Measurements from ENCODE around the gene RABGAP1. TPM values are rescaled to one million over a fixed set of nuclear protein-coding genes. Genes with fewer than 3 reads are reported as not detected.

Gene RABGAP1
- polyA plus RNA-seq, 1 donor from 2014 or later, result 67.8 TPM

DNA sequence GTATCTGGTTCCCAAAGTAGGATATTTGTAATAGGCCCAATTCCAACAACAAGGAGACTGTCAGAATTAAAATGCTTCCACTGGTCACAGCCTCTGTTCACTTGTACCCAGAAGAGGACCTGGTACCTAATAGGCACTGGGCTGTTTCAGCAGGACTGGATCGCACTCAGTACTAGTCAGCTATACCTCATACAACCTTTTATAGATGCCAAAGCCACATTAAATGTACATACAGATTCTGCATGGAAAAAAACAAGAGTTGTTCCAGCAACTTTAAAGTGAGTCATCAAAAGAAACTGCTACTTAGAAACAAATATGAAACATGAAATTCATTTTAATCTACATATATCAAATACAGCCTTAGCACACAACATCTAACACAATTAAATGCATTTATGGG is 180.1 kb downstream of the RABGAP1 start:
- Histone ChIP-seq H3K9me2 (ENCODE audit: insufficient read depth, low read length) (no peaks in the 10 kb centered on the region), H3K4me3 (ENCODE audit: low read length) (no peak overlapping the region), H3K4me2 (ENCODE audit: low read length) (no peak overlapping the region), H3K9me3 (ENCODE audit: low read length) (no peaks in the 10 kb centered on the region), H3F3A (ENCODE audit: insufficient read depth, low read length, poor library complexity, severe bottlenecking) (no peaks in the 10 kb centered on the region), H3K9ac (ENCODE audit: low read length) (no peak overlapping the region), H3K27ac (ENCODE audit: low read length) (no peak overlapping the region), H3K79me2 (replicated peaks; ENCODE audit: insufficient read depth, low read length) (no peaks in the 10 kb centered on the region), H2AFZ (ENCODE audit: low read depth, low read length) (no peak overlapping the region), H4K20me1 (ENCODE audit: insufficient read depth) (no peaks in the 10 kb centered on the region), H3K36me3 (ENCODE audit: insufficient read depth, low read length) (no peaks in the 10 kb centered on the region), H3K27me3 (ENCODE audit: insufficient read depth, low read depth, low read length) (no peaks in the 10 kb centered on the region)
- no peak for TF ChIP-seq TAF1 (IDR thresholded peaks at IDR 0.05; ENCODE audit: low read depth)
- no peak for TF ChIP-seq CTCF (IDR thresholded peaks at IDR 0.05; ENCODE audit: poor library complexity, severe bottlenecking)

DNA sequence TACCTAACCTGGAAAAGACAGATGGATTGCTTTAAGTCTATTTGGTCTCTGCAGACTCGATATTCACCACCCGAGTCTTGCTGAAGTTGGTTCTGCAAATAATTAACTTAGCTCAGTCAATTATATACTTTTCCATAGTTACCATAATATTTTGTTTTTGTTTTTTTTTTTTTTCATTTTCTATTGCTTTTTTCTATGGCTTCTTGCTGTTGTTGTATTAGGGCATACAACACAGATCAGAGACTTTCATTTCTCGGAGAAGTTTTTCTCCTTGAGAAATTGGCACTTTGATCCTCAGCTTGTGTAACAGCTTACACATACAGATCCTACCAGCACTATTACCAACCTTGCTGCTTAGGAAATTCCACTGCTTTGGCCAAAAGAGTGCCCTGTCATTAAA is 180.6 kb downstream of the RABGAP1 start:
- H4K20me1 ChIP-seq (ENCODE audit: insufficient read depth), result no peaks in the 10 kb centered on the region
- TF ChIP-seq REST (IDR thresholded peaks at IDR 0.05; ENCODE audit: borderline replicate concordance), result no peak
- no peak for TF ChIP-seq POLR2AphosphoS5 (IDR thresholded peaks at IDR 0.05)
- TF ChIP-seq SMC3 (conservative IDR thresholded peaks at IDR 0.05; ENCODE audit: poor library complexity), result no peak
- no peak for TF ChIP-seq EP300 (conservative IDR thresholded peaks at IDR 0.05; ENCODE audit: poor library complexity, severe bottlenecking)
- no peak for TF ChIP-seq RAD21 (conservative IDR thresholded peaks at IDR 0.05)
- no peak for TF ChIP-seq CTCF (IDR thresholded peaks at IDR 0.05; ENCODE audit: poor library complexity, severe bottlenecking)
- TF ChIP-seq TAF1 (IDR thresholded peaks at IDR 0.05; ENCODE audit: low read depth), result no peak
- TF ChIP-seq EZH2 (IDR thresholded peaks at IDR 0.05; ENCODE audit: borderline replicate concordance, insufficient read depth, low read length, poor library complexity, severe bottlenecking), result no peak
- TF ChIP-seq MXI1 (conservative IDR thresholded peaks at IDR 0.05; ENCODE audit: poor library complexity, severe bottlenecking), result no peak
- no peaks in the 10 kb centered on the region for H3K27me3 ChIP-seq (ENCODE audit: insufficient read depth, low read depth, low read length)
- no peaks in the 10 kb centered on the region for H3K36me3 ChIP-seq (ENCODE audit: insufficient read depth, low read length)
- no peak overlapping the region for H3K4me2 ChIP-seq (ENCODE audit: low read length)
- no peaks in the 10 kb centered on the region for H3K9me2 ChIP-seq (ENCODE audit: insufficient read depth, low read length)
- H3K79me2 ChIP-seq (replicated peaks; ENCODE audit: insufficient read depth, low read length), result no peaks in the 10 kb centered on the region
- H2AFZ ChIP-seq (ENCODE audit: low read depth, low read length), result no peak overlapping the region
- H3K9me3 ChIP-seq (ENCODE audit: low read length), result no peaks in the 10 kb centered on the region
- H3K9ac ChIP-seq (ENCODE audit: low read length), result no peak overlapping the region
- H3K4me3 ChIP-seq (ENCODE audit: low read length), result no peak overlapping the region
- no peak overlapping the region for H3K27ac ChIP-seq (ENCODE audit: low read length)
- H3F3A ChIP-seq (ENCODE audit: insufficient read depth, low read length, poor library complexity, severe bottlenecking), result no peaks in the 10 kb centered on the region

All from neural cell (in vitro differentiated cells).